Memory B cell (primary cell): Measurements from ENCODE around the gene USO1.
"Not testable (repeated sequence)": the region's sequence is repeated elsewhere in the genome, so short reads cannot be mapped to it uniquely, and the experiment has no call there.

Source experiments
- ATAC-seq: fragments of 150-1000 bp; cut with Tn5 transposase; 2 replicates; pipeline ENCODE4 v1.10.0; 2021; ENCODE audit warnings: low read depth, mild to moderate bottlenecking, moderate library complexity
- DNase-seq, 2 donors: peaks; one replicate each; pipeline ENCODE4 v3.0.0; 2022; ENCODE audit warnings: low spot score in 2 of 2
- H3K27ac Mint-ChIP-seq: one replicate; pipeline ENCODE4 v1.8.0; 2022; ENCODE audit warnings: mild to moderate bottlenecking, moderate library complexity, mixed read lengths
- H3K27me3 Mint-ChIP-seq: one replicate; pipeline ENCODE4 v1.8.0; 2022; ENCODE audit warnings: mixed read lengths
- H3K36me3 Mint-ChIP-seq: one replicate; pipeline ENCODE4 v1.8.0; 2022; ENCODE audit warnings: mild to moderate bottlenecking, mixed read lengths
- H3K4me1 Mint-ChIP-seq: one replicate; pipeline ENCODE4 v1.8.0; 2022; ENCODE audit warnings: mixed read lengths
- H3K4me3 Mint-ChIP-seq: one replicate; pipeline ENCODE4 v1.8.0; 2022; ENCODE audit warnings: mild to moderate bottlenecking, moderate library complexity, mixed read lengths
- H3K9me3 Mint-ChIP-seq: one replicate; pipeline ENCODE4 v1.8.0; 2022; ENCODE audit warnings: mixed read lengths

The USO1 gene, protein sequence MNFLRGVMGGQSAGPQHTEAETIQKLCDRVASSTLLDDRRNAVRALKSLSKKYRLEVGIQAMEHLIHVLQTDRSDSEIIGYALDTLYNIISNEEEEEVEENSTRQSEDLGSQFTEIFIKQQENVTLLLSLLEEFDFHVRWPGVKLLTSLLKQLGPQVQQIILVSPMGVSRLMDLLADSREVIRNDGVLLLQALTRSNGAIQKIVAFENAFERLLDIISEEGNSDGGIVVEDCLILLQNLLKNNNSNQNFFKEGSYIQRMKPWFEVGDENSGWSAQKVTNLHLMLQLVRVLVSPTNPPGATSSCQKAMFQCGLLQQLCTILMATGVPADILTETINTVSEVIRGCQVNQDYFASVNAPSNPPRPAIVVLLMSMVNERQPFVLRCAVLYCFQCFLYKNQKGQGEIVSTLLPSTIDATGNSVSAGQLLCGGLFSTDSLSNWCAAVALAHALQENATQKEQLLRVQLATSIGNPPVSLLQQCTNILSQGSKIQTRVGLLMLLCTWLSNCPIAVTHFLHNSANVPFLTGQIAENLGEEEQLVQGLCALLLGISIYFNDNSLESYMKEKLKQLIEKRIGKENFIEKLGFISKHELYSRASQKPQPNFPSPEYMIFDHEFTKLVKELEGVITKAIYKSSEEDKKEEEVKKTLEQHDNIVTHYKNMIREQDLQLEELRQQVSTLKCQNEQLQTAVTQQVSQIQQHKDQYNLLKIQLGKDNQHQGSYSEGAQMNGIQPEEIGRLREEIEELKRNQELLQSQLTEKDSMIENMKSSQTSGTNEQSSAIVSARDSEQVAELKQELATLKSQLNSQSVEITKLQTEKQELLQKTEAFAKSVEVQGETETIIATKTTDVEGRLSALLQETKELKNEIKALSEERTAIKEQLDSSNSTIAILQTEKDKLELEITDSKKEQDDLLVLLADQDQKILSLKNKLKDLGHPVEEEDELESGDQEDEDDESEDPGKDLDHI

GRCh38 chr4:75724066-75724866 lies at the start of gene USO1:
Gene USO1 (plus strand): TSS chr4:75724577. CDS start chr4:75724820, 243 bp downstream.
- Mint-ChIP-seq H3K9me3 (no peaks in the 10 kb centered on the region), H3K4me1 (peaks cover 21% of the 10 kb centered on the region), H3K36me3 (peaks cover 4% of the 10 kb centered on the region), H3K27ac (peak within 1 kb of the TSS; percentile 95), H3K27me3 (no peaks in the 10 kb centered on the region), H3K4me3 (peak within 1 kb of the TSS; percentile 90)
- ATAC-seq (peak; percentile 88), DNase-seq (peak; percentile 99 to 100)

GRCh38 chr4:75675004-75675531 lies 49.3 kb upstream of the USO1 start:
- Mint-ChIP-seq H3K27ac (no peak overlapping the region), H3K27me3 (no peaks in the 10 kb centered on the region), H3K4me3 (no peak overlapping the region), H3K4me1 (peaks cover 15% of the 10 kb centered on the region), H3K36me3 (no peaks in the 10 kb centered on the region), H3K9me3 (no peaks in the 10 kb centered on the region)
- DNase-seq (no peak), ATAC-seq (no peak)

GRCh38 chr4:75678473-75678872 lies 45.9 kb upstream of the USO1 start:
- Mint-ChIP-seq H3K36me3 (no peaks in the 10 kb centered on the region), H3K4me3 (no peak overlapping the region), H3K9me3 (no peaks in the 10 kb centered on the region), H3K4me1 (peaks cover 8% of the 10 kb centered on the region), H3K27ac (no peak overlapping the region), H3K27me3 (no peaks in the 10 kb centered on the region)
- ATAC-seq (no peak), DNase-seq (no peak)

GRCh38 chr4:75678965-75679364 lies 45.4 kb upstream of the USO1 start:
- H3K27me3 Mint-ChIP-seq = no peaks in the 10 kb centered on the region
- H3K4me1 Mint-ChIP-seq = peaks cover 5% of the 10 kb centered on the region
- no peaks in the 10 kb centered on the region for H3K36me3 Mint-ChIP-seq
- no peaks in the 10 kb centered on the region for H3K9me3 Mint-ChIP-seq
- H3K27ac Mint-ChIP-seq = no peak overlapping the region
- H3K4me3 Mint-ChIP-seq = no peak overlapping the region
- DNase-seq (no peak), ATAC-seq (no peak)

DNA sequence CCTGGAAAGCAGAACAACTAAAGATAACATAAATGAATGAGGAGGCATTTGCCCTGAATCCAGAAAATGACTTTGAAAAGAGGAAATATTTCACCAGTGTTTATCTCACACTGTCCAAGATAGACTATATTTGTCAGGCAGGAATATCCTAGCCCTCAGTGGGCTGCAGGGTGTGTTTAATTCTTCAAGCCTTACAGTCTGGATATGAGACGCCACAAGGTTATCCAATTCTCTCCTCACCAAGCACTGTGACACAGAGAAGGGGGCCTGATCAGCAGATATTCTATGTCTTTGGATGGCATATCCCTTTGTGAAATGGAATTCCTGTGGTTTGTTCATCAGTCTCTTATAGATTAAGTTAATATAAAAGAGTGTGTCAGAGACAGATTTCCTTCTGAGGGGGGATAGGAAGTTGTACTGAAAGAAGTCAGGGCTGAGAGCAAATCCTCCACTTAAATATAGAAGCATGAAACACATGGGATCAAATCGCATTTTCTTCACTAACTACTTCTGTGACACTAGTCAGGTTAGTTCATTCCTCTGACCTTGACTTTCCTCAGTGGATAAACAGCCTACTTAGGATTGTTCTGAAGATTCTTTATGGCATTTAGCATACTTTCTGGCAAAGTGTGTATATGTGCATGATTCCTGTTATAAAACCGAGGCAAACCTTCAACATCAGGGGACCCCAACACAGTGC lies 44.4 kb upstream of the USO1 start:
- ATAC-seq (no peak), DNase-seq (no peak)
- Mint-ChIP-seq H3K9me3 (no peaks in the 10 kb centered on the region), H3K36me3 (no peaks in the 10 kb centered on the region), H3K4me3 (no peak overlapping the region), H3K27ac (no peak overlapping the region), H3K4me1 (peaks cover 3% of the 10 kb centered on the region), H3K27me3 (no peaks in the 10 kb centered on the region)

GRCh38 chr4:75683482-75684155 lies 40.8 kb upstream of the USO1 start:
- H3K27ac Mint-ChIP-seq = no peak overlapping the region
- H3K27me3 Mint-ChIP-seq = no peaks in the 10 kb centered on the region
- H3K4me1 Mint-ChIP-seq = peaks cover 3% of the 10 kb centered on the region
- H3K9me3 Mint-ChIP-seq = no peaks in the 10 kb centered on the region
- H3K4me3 Mint-ChIP-seq = no peak overlapping the region
- DNase-seq (no peak), ATAC-seq (no peak)
- peaks cover 4% of the 10 kb centered on the region for H3K36me3 Mint-ChIP-seq

- H3K4me1 Mint-ChIP-seq = peaks cover 3% of the 10 kb centered on the region
- H3K36me3 Mint-ChIP-seq = peaks cover 4% of the 10 kb centered on the region
- DNase-seq = no peak
- no peaks in the 10 kb centered on the region for H3K9me3 Mint-ChIP-seq
- H3K27ac Mint-ChIP-seq = no peak overlapping the region
- no peaks in the 10 kb centered on the region for H3K27me3 Mint-ChIP-seq
- no peak overlapping the region for H3K4me3 Mint-ChIP-seq
- ATAC-seq = no peak
Measured at GRCh38 chr4:75685546-75686189, 38.7 kb upstream of the USO1 start.

- DNase-seq (no peak), ATAC-seq (no peak)
- no peaks in the 10 kb centered on the region for H3K9me3 Mint-ChIP-seq
- H3K4me3 Mint-ChIP-seq = no peak overlapping the region
- peaks cover 3% of the 10 kb centered on the region for H3K4me1 Mint-ChIP-seq
- H3K27ac Mint-ChIP-seq = no peak overlapping the region
- peaks cover 4% of the 10 kb centered on the region for H3K36me3 Mint-ChIP-seq
- H3K27me3 Mint-ChIP-seq = no peaks in the 10 kb centered on the region
Measured at GRCh38 chr4:75686346-75686745, 38.0 kb upstream of the USO1 start.

- H3K27ac Mint-ChIP-seq, H3K27me3 Mint-ChIP-seq, H3K9me3 Mint-ChIP-seq, H3K4me3 Mint-ChIP-seq, DNase-seq, ATAC-seq, H3K36me3 Mint-ChIP-seq, H3K4me1 Mint-ChIP-seq: not testable (repeated sequence)
Measured at GRCh38 chr4:75687125-75687524, 37.3 kb upstream of the USO1 start.

- H3K4me3 Mint-ChIP-seq, H3K36me3 Mint-ChIP-seq, H3K27me3 Mint-ChIP-seq, DNase-seq, H3K9me3 Mint-ChIP-seq, H3K27ac Mint-ChIP-seq, H3K4me1 Mint-ChIP-seq, ATAC-seq: not testable (repeated sequence)
Measured at GRCh38 chr4:75692066-75692465, 32.3 kb upstream of the USO1 start.

- Mint-ChIP-seq H3K4me1 (peaks cover 18% of the 10 kb centered on the region), H3K27me3 (no peaks in the 10 kb centered on the region), H3K9me3 (no peaks in the 10 kb centered on the region), H3K36me3 (peaks cover 4% of the 10 kb centered on the region), H3K27ac (peak overlapping the region; percentile 45), H3K4me3 (no peak overlapping the region)
- DNase-seq (peak in 1 of 2 donors; percentile 20), ATAC-seq (peak; percentile 51)
Measured at GRCh38 chr4:75696071-75696470, 28.3 kb upstream of the USO1 start.

GRCh38 chr4:75696581-75696980 lies 27.8 kb upstream of the USO1 start:
- peaks cover 18% of the 10 kb centered on the region for H3K4me1 Mint-ChIP-seq

More at GRCh38 chr4:75696581-75696980, 27.8 kb upstream of the USO1 start:
- Mint-ChIP-seq H3K36me3 (peaks cover 4% of the 10 kb centered on the region), H3K27ac (peak overlapping the region; percentile 45), H3K27me3 (no peaks in the 10 kb centered on the region), H3K9me3 (no peaks in the 10 kb centered on the region), H3K4me3 (no peak overlapping the region)
- ATAC-seq (no peak), DNase-seq (no peak)
